HepG2 (cell line): ENCODE results near the gene HS2ST1.

Experiments
- ESRRA ChIP-seq: sonication (generic); formaldehyde crosslinking; IDR thresholded peaks from 2 replicates; pipeline ENCODE4 v1.5.1; 2020; ENCODE audit warnings: mild to moderate bottlenecking, low read depth, missing genetic modification reagents
- HCFC1 ChIP-seq: fragments of 150-350 bp; IDR thresholded peaks from 2 replicates; pipeline ENCODE4 v1.6.1; 2014; ENCODE audit warnings: low read depth, low read length
- MYC ChIP-seq: sonication (generic); formaldehyde crosslinking; IDR thresholded peaks from 2 replicates; pipeline ENCODE4 v1.9.0; 2021; ENCODE audit warnings: missing genetic modification reagents, borderline replicate concordance
- TCF7 ChIP-seq: sonication (generic); IDR thresholded peaks from 2 replicates; pipeline ENCODE4 v1.6.1; 2016; ENCODE audit warnings: antibody characterized with exemption, low read depth
- ZFP36L1 ChIP-seq: sonication (generic); formaldehyde crosslinking; IDR thresholded peaks from 2 replicates; pipeline ENCODE4 v1.8.0; 2022; ENCODE audit warnings: mild to moderate bottlenecking, missing genetic modification reagents, moderate library complexity
- ZNF260 ChIP-seq: sonication (generic); formaldehyde crosslinking; IDR thresholded peaks from 2 replicates; pipeline ENCODE4 v1.4.0; 2020; ENCODE audit warnings: missing genetic modification reagents, low read depth, mild to moderate bottlenecking, borderline replicate concordance
- ZNF33B ChIP-seq: sonication (generic); formaldehyde crosslinking; IDR thresholded peaks from 2 replicates; pipeline ENCODE4 v1.5.1; 2020; ENCODE audit warnings: mild to moderate bottlenecking, missing genetic modification reagents

- TF ChIP-seq ZFP36L1 (CRISPR knock-in tag) (no peak), ZNF33B (CRISPR knock-in tag) (no peak), ZNF260 (CRISPR knock-in tag) (no peak), ESRRA (no peak), MYC (CRISPR knock-in tag) (no peak), HCFC1 (no peak), TCF7 (no peak)
Observed at GRCh38 chr1:87146538-87146937, 232.1 kb downstream of the HS2ST1 start.
